GM10266 (cell line): ENCODE measurements around the gene C6orf15.

Experiments used
- DNase-seq: peaks from one replicate; pipeline ENCODE4 v3.0.0; 2012; ENCODE audit errors: extremely low spot score
- CTCF ChIP-seq: IDR thresholded peaks from 2 replicates; pipeline ENCODE4 v1.5.1; 2012; ENCODE audit warnings: mild to moderate bottlenecking, low read depth; ENCODE audit not compliant: control insufficient read depth, insufficient read depth; ENCODE audit errors: missing control alignments

C6orf15 gene

GRCh38 chr6:31065556-31065955 lies 46.8 kb downstream of the C6orf15 start:
- DNase-seq = no peak
- no peak for TF ChIP-seq CTCF

GRCh38 chr6:31063906-31064435 lies 48.4 kb downstream of the C6orf15 start:
- DNase-seq = no peak

More at GRCh38 chr6:31063906-31064435, 48.4 kb downstream of the C6orf15 start:
- no peak for TF ChIP-seq CTCF
